Activated CD4-positive, alpha-beta T cell treated with anti-CD3 and anti-CD28 coated beads for 36 hours (primary cell): ENCODE data around the gene GABBR1. TPM values are rescaled to one million over a fixed set of nuclear protein-coding genes. Genes with fewer than 3 reads are reported as not detected.
A peak's percentile ranks its signal among the peaks of the same experiment; 100 is the strongest.

ENCODE experiments used
- ATAC-seq: fragments of 200-7000 bp; cut with Tn5 transposase; one replicate; pipeline ENCODE4 v1.10.0; 2021; ENCODE audit warnings: mild to moderate bottlenecking, moderate library complexity
- CTCF ChIA-PET: fragments of 350-600 bp; sonication (Branson Sonifier 250); formaldehyde crosslinking; loops from one replicate; lab custom pipeline; 2021; ENCODE audit warnings: antibody characterized with exemption; lab: Charles Lee
- POLR2A ChIA-PET: fragments of 350-600 bp; sonication (Branson Sonifier 250); formaldehyde crosslinking; loops from one replicate; lab custom pipeline; 2021; ENCODE audit warnings: antibody characterized with exemption, inconsistent platforms; lab: Charles Lee
- DNase-seq: peaks from one replicate; pipeline ENCODE4 v3.0.0-alpha.2; 2020
- H3K27ac Mint-ChIP-seq: one replicate; pipeline ENCODE4 v1.8.0; 2021; ENCODE audit warnings: mixed read lengths
- H3K27me3 Mint-ChIP-seq: one replicate; pipeline ENCODE4 v1.8.0; 2021; ENCODE audit warnings: mixed read lengths
- H3K36me3 Mint-ChIP-seq: one replicate; pipeline ENCODE4 v1.8.0; 2021; ENCODE audit warnings: low read depth, mixed read lengths
- H3K4me1 Mint-ChIP-seq: one replicate; pipeline ENCODE4 v1.8.0; 2021; ENCODE audit warnings: mixed read lengths
- H3K4me3 Mint-ChIP-seq: one replicate; pipeline ENCODE4 v1.8.0; 2021; ENCODE audit warnings: mild to moderate bottlenecking, moderate library complexity, mixed read lengths
- H3K9me3 Mint-ChIP-seq: one replicate; pipeline ENCODE4 v1.8.0; 2021; ENCODE audit warnings: low read depth, mixed read lengths
- intact Hi-C, 2 experiments: fragments of 100-400 bp; cut with DNase I in 1 of 2; cut with micrococcal nuclease in 1 of 2; formaldehyde crosslinking; loops; one replicate each; pipeline versions ENCODE4 v1.14.2 to v1.15.1; 2022 to 2024; cut with DNase I, micrococcal nuclease
- total RNA-seq, 2 experiments: library from RNA; stranded (reverse); gene quantifications; one replicate each; pipeline ENCODE4 v1.2.3, GENCODE V29; 2021

GABBR1 gene
- total RNA-seq, 2 experiments from 2014 or later, result 25.8 to 35.9 TPM

DNA sequence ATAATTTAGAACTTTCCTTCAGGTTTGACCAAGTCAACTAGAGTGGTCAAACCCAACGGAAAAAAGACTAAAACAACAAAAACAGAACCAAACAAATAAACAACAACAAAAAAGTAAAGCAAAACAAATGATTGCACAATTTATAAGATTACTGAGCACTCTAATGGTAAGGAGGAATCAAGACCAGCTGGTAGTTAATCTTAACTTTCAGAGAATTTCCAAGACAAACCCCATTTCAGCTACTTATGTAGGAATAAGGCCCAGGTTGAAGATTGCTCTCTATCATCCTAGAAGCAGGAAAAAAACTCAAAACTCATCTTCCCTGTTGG lies 107.7 kb downstream of the GABBR1 start:
- Mint-ChIP-seq H3K27ac (no peak overlapping the region), H3K4me3 (no peak overlapping the region), H3K27me3 (peaks cover 33% of the 10 kb centered on the region), H3K36me3 (no peaks in the 10 kb centered on the region), H3K4me1 (no peaks in the 10 kb centered on the region), H3K9me3 (no peaks in the 10 kb centered on the region)
- ChIA-PET CTCF (no interaction called here), POLR2A (interaction anchor here (0.7 kb wide), 1 partner anchor 72 kb away, joined by 4 read pairs; no protein-coding TSS in a partner anchor)
- no peak for DNase-seq
- intact Hi-C loops, result no loop called here
- no peak for ATAC-seq

- Mint-ChIP-seq H3K4me3 (no peak overlapping the region), H3K4me1 (no peaks in the 10 kb centered on the region), H3K27me3 (peaks cover 33% of the 10 kb centered on the region), H3K27ac (no peak overlapping the region), H3K36me3 (no peaks in the 10 kb centered on the region), H3K9me3 (no peaks in the 10 kb centered on the region)
- ChIA-PET POLR2A (interaction anchor here (0.7 kb wide), 1 partner anchor 71 kb away, joined by 4 read pairs; no protein-coding TSS in a partner anchor), CTCF (no interaction called here)
- DNase-seq (no peak), ATAC-seq (no peak)
- intact Hi-C loops, result no loop called here
Observed at GRCh38 chr6:29524444-29525310, 108.3 kb downstream of the GABBR1 start.

GRCh38 chr6:29524044-29524443 lies 108.9 kb downstream of the GABBR1 start:
- H3K27me3 Mint-ChIP-seq, result peaks cover 30% of the 10 kb centered on the region
- H3K4me3 Mint-ChIP-seq, result no peak overlapping the region
- no peaks in the 10 kb centered on the region for H3K4me1 Mint-ChIP-seq
- H3K9me3 Mint-ChIP-seq, result no peaks in the 10 kb centered on the region
- intact Hi-C loops, result no loop called here
- ChIA-PET CTCF (no interaction called here), POLR2A (no interaction called here)
- no peak for DNase-seq
- no peaks in the 10 kb centered on the region for H3K36me3 Mint-ChIP-seq
- ATAC-seq, result no peak
- H3K27ac Mint-ChIP-seq, result no peak overlapping the region

DNA sequence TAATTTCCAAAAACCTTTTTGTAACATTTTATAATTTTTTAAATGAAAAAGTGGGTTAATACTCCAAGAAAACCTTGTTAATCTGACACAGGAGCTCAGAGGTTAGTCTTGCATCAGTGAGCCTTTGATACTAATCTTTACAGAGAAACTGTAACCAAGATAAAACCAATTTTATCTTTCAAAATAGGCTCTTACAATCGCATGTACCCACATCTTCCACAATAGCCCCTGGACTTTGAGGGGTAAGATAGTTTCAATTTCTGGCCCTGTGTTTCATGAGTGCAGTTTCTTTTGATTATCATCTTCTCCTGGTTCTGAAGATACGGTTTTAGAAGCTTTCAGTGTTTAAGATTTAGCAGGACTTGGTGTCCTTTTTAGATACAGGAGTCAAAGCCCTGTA lies 110.8 kb downstream of the GABBR1 start:
- intact Hi-C loops, result no loop called here
- no peaks in the 10 kb centered on the region for H3K36me3 Mint-ChIP-seq
- ATAC-seq (no peak), DNase-seq (no peak)
- ChIA-PET POLR2A (no interaction called here), CTCF (no interaction called here)
- H3K27me3 Mint-ChIP-seq, result peaks cover 30% of the 10 kb centered on the region
- H3K27ac Mint-ChIP-seq, result no peak overlapping the region
- H3K4me3 Mint-ChIP-seq, result no peak overlapping the region
- no peaks in the 10 kb centered on the region for H3K4me1 Mint-ChIP-seq
- no peaks in the 10 kb centered on the region for H3K9me3 Mint-ChIP-seq

DNA sequence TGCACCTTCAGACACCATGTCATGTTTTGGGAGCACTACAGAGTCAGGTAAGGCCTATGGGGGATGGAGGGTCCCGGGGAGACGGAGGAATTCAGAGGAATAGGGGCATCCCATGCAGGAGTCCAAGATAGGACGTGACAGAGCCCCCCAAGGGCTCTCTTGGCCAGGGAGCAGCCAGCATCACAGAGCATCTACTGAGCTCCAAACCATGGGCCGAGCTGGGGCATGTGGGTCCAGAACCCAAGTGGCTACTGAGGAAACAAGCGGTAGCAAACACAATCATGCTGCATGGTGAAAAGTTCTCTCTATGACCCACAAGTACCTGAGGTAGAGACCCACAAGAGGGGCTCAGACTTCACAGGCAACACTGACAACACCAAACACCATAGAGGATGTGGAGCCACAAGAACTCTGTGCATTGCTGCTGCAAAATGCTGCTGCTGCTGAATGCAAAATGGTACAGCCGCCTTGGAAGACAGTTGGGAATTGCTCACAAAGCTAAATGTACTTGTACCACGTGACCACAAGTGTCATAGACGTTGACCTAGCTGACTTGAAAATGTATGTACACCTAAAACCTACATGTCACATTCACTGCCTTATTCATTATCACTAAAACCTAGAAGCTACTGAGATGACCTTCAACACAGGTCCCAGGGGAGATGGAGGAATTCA lies 111.8 kb downstream of the GABBR1 start:
- intact Hi-C loops, result no loop called here
- no peak overlapping the region for H3K4me3 Mint-ChIP-seq
- no peak overlapping the region for H3K27ac Mint-ChIP-seq
- ATAC-seq (no peak), DNase-seq (no peak)
- H3K9me3 Mint-ChIP-seq, result no peaks in the 10 kb centered on the region
- peaks cover 32% of the 10 kb centered on the region for H3K27me3 Mint-ChIP-seq
- ChIA-PET CTCF (no interaction called here), POLR2A (no interaction called here)
- H3K36me3 Mint-ChIP-seq, result no peaks in the 10 kb centered on the region
- H3K4me1 Mint-ChIP-seq, result peaks cover 3% of the 10 kb centered on the region

- ATAC-seq (no peak), DNase-seq (no peak)
- no peak overlapping the region for H3K4me3 Mint-ChIP-seq
- POLR2A ChIA-PET, result no interaction called here
- CTCF ChIA-PET, result no interaction called here
- no peaks in the 10 kb centered on the region for H3K36me3 Mint-ChIP-seq
- no peak overlapping the region for H3K27ac Mint-ChIP-seq
- H3K27me3 Mint-ChIP-seq, result peaks cover 23% of the 10 kb centered on the region
- H3K4me1 Mint-ChIP-seq, result peaks cover 7% of the 10 kb centered on the region
- intact Hi-C loops, result no loop called here
- H3K9me3 Mint-ChIP-seq, result no peaks in the 10 kb centered on the region
Observed at GRCh38 chr6:29520232-29520631, 112.8 kb downstream of the GABBR1 start.

GRCh38 chr6:29519291-29520010 lies 113.5 kb downstream of the GABBR1 start:
- ChIA-PET POLR2A (no interaction called here), CTCF (no interaction called here)
- peaks cover 7% of the 10 kb centered on the region for H3K4me1 Mint-ChIP-seq
- H3K9me3 Mint-ChIP-seq, result no peaks in the 10 kb centered on the region
- DNase-seq (no peak), ATAC-seq (no peak)
- intact Hi-C loops, result no loop called here
- H3K4me3 Mint-ChIP-seq, result no peak overlapping the region
- no peaks in the 10 kb centered on the region for H3K36me3 Mint-ChIP-seq
- peaks cover 23% of the 10 kb centered on the region for H3K27me3 Mint-ChIP-seq
- no peak overlapping the region for H3K27ac Mint-ChIP-seq

- intact Hi-C loops, result no loop called here
- H3K4me1 Mint-ChIP-seq, result peaks cover 7% of the 10 kb centered on the region
- CTCF ChIA-PET, result no interaction called here
- ATAC-seq (no peak), DNase-seq (no peak)
- POLR2A ChIA-PET, result no interaction called here
- no peaks in the 10 kb centered on the region for H3K36me3 Mint-ChIP-seq
- peaks cover 20% of the 10 kb centered on the region for H3K27me3 Mint-ChIP-seq
- no peaks in the 10 kb centered on the region for H3K9me3 Mint-ChIP-seq
- no peak overlapping the region for H3K27ac Mint-ChIP-seq
- no peak overlapping the region for H3K4me3 Mint-ChIP-seq
Observed at GRCh38 chr6:29517728-29518440, 115.1 kb downstream of the GABBR1 start.

GRCh38 chr6:29517245-29517644 lies 115.7 kb downstream of the GABBR1 start:
- no peak for DNase-seq
- CTCF ChIA-PET, result no interaction called here
- no peaks in the 10 kb centered on the region for H3K9me3 Mint-ChIP-seq
- H3K36me3 Mint-ChIP-seq, result no peaks in the 10 kb centered on the region
- peaks cover 18% of the 10 kb centered on the region for H3K27me3 Mint-ChIP-seq
- ATAC-seq, result no peak
- H3K27ac Mint-ChIP-seq, result no peak overlapping the region
- H3K4me1 Mint-ChIP-seq, result peaks cover 7% of the 10 kb centered on the region
- POLR2A ChIA-PET, result no interaction called here
- intact Hi-C loops, result no loop called here
- H3K4me3 Mint-ChIP-seq, result no peak overlapping the region

GRCh38 chr6:29516108-29516507 lies 116.9 kb downstream of the GABBR1 start:
- Mint-ChIP-seq H3K27me3 (peaks cover 18% of the 10 kb centered on the region), H3K4me1 (peaks cover 7% of the 10 kb centered on the region), H3K4me3 (no peak overlapping the region), H3K36me3 (no peaks in the 10 kb centered on the region), H3K9me3 (no peaks in the 10 kb centered on the region), H3K27ac (no peak overlapping the region)
- intact Hi-C loops, result no loop called here
- ATAC-seq (peak; percentile 99), DNase-seq (peak; percentile 61)
- CTCF ChIA-PET, result interaction anchor here (1.3 kb wide), 1 partner anchor 10 kb away, joined by 3 read pairs; no protein-coding TSS in a partner anchor
- POLR2A ChIA-PET, result no interaction called here

DNA sequence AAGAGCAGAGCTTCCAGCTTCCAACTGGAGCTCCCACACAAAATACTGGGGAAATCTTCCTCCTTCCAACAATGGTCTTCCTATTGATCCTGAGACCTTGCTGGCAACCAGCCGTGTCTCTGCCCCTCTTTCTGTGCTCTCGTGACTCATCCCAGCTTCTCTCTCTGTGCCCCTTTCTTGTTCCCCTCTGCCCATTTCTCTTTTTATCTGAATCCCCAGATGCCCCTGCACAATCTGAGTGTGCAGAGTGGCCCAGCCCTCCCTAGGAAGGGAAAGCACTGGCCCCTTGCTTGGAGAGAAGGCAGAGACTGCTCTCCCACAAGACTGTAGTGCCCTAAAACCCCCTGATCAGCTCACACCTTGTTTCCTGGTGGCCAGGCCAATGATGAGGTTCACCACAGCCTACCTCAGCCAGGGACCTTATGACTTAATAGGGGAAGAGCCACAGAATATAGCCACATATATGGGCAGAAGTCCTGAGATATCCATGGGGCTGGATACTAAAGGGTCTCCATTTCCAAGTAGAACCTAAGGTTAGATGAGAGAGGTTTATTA lies 122.2 kb downstream of the GABBR1 start:
- intact Hi-C loops, result no loop called here
- no peak for ATAC-seq
- H3K9me3 Mint-ChIP-seq, result no peaks in the 10 kb centered on the region
- H3K4me1 Mint-ChIP-seq, result peaks cover 1% of the 10 kb centered on the region
- DNase-seq, result no peak
- no peak overlapping the region for H3K27ac Mint-ChIP-seq
- ChIA-PET POLR2A (no interaction called here), CTCF (interaction anchor here (0.8 kb wide), 1 partner anchor 140 kb away, joined by 4 read pairs; no protein-coding TSS in a partner anchor)
- no peak overlapping the region for H3K4me3 Mint-ChIP-seq
- no peaks in the 10 kb centered on the region for H3K36me3 Mint-ChIP-seq
- H3K27me3 Mint-ChIP-seq, result peaks cover 16% of the 10 kb centered on the region
